Left lung (tissue), 14 donors: ENCODE measurements around the gene IL17RD. TPM values are rescaled to one million over a fixed set of nuclear protein-coding genes. Genes with fewer than 3 reads are reported as not detected.

Source experiments
- ATAC-seq: fragments of 200-7000 bp; cut with Tn5 transposase; one replicate; pipeline ENCODE4 v1.9.1; 2020; ENCODE audit warnings: moderate library complexity
- DNase-seq, 4 donors: peaks; one replicate each; pipeline ENCODE4 v3.0.0-alpha.2; 2013 to 2020
- H3K27ac ChIP-seq, 2 donors: fragments of 200-600 bp; sonication (generic) in 1 of 2; one replicate each; pipeline versions ENCODE4 v1.5.0 to v1.8.0; 2020 to 2021
- H3K27me3 ChIP-seq, 2 donors: fragments of 200-600 bp; sonication (generic) in 1 of 2; one replicate each; pipeline versions ENCODE4 v1.5.0 to v1.8.0; 2020 to 2021
- H3K36me3 ChIP-seq, 2 donors: fragments of 200-600 bp; sonication (generic) in 1 of 2; one replicate each; pipeline versions ENCODE4 v1.5.0 to v1.8.0; 2020 to 2021
- H3K4me1 ChIP-seq, 2 donors: fragments of 200-600 bp; one replicate each; pipeline ENCODE4 v1.8.0; 2021
- H3K4me3 ChIP-seq, 2 donors: fragments of 200-600 bp; sonication (generic) in 1 of 2; one replicate each; pipeline versions ENCODE4 v1.5.0 to v1.8.0; 2020 to 2021; ENCODE audit warnings: mild to moderate bottlenecking in 1 of 2
- H3K9me3 ChIP-seq, 2 donors: fragments of 200-600 bp; sonication (generic) in 1 of 2; one replicate each; pipeline versions ENCODE4 v1.5.0 to v1.8.0; 2020 to 2021
- intact Hi-C, 2 donors: fragments of 100-400 bp; cut with DNase I; formaldehyde crosslinking; loops; one replicate each; pipeline versions ENCODE4 v1.11.2 to v1.14.2; 2022
- long read RNA-seq, 12 donors: library from polyadenylated mRNA in 2 of 12; unstranded in 2 of 12; transcript quantifications; one replicate each; pipeline ENCODE4 v2.0.0 and lab custom pipeline, GENCODE V29; 2019 to 2026
- polyA plus RNA-seq, 6 donors: library from polyadenylated mRNA; unstranded; fragments of 120-200 nt; gene quantifications; one replicate each; pipeline ENCODE4 v1.2.1, GENCODE V29; 2013; ENCODE audit not compliant: insufficient read length in 6 of 6
- total RNA-seq, 2 donors: library from RNA; stranded (reverse); fragmentation: NEBNext Ultra II Directional; extraction: Animal tissue kit (Norgen Biotek cat#: 25700); gene quantifications; one replicate each; pipeline ENCODE4 v1.2.1, GENCODE V29; 2021
- TF ChIP-seq, protein P1 (sequence below), 2 donors: fragments of 200-600 bp; sonication (generic) in 1 of 2; IDR thresholded peaks; one replicate each; pipeline versions ENCODE4 v1.5.0 to v1.8.0; 2021; ENCODE audit warnings: antibody characterized with exemption in 2 of 2
- donor health status: DM: no; HTN: yes; CAD: no.
- donor health status: DM: no; HTN: no; CAD: no.

Gene IL17RD
- 1 to 10 TPM; 1.1 to 2.4 TPM for total RNA-seq
- 10 to 100 TPM; 10.3 to 14.3 (median 11.9) TPM for polyA plus RNA-seq
- long read RNA-seq, donor 1, full-length matches to known transcripts, result 2 of 2 reads
- long read RNA-seq, donor 1, partial matches to known transcripts, result 0 of 2 reads
- long read RNA-seq, donor 1, other reads (novel, unspliced or antisense), result 0 of 2 reads
- long read RNA-seq, donor 2, full-length matches to known transcripts, result 1 of 6 reads
- long read RNA-seq, donor 2, partial matches to known transcripts, result 5 of 6 reads
- long read RNA-seq, donor 2, other reads (novel, unspliced or antisense), result 0 of 6 reads
- long read RNA-seq, donor 3, result 0 reads
- long read RNA-seq, donor 4, result 0 reads
- long read RNA-seq, donor 5, result 0 reads
- long read RNA-seq, donor 6, full-length matches to known transcripts, result 1 of 1 reads
- long read RNA-seq, donor 6, partial matches to known transcripts, result 0 of 1 reads
- long read RNA-seq, donor 6, other reads (novel, unspliced or antisense), result 0 of 1 reads
- long read RNA-seq, donor 7, result 0 reads
- long read RNA-seq, donor 8, full-length matches to known transcripts, result 2 of 2 reads
- long read RNA-seq, donor 8, partial matches to known transcripts, result 0 of 2 reads
- long read RNA-seq, donor 8, other reads (novel, unspliced or antisense), result 0 of 2 reads
- long read RNA-seq, donor 9, result 0 reads
- long read RNA-seq, donor 10, result 0 reads
- long read RNA-seq, donor 11, full-length matches to known transcripts, result 4 of 9 reads
- long read RNA-seq, donor 11, partial matches to known transcripts, result 5 of 9 reads
- long read RNA-seq, donor 11, other reads (novel, unspliced or antisense), result 0 of 9 reads
- long read RNA-seq, donor 12, full-length matches to known transcripts, result 2 of 2 reads
- long read RNA-seq, donor 12, partial matches to known transcripts, result 0 of 2 reads
- long read RNA-seq, donor 12, other reads (novel, unspliced or antisense), result 0 of 2 reads

DNA sequence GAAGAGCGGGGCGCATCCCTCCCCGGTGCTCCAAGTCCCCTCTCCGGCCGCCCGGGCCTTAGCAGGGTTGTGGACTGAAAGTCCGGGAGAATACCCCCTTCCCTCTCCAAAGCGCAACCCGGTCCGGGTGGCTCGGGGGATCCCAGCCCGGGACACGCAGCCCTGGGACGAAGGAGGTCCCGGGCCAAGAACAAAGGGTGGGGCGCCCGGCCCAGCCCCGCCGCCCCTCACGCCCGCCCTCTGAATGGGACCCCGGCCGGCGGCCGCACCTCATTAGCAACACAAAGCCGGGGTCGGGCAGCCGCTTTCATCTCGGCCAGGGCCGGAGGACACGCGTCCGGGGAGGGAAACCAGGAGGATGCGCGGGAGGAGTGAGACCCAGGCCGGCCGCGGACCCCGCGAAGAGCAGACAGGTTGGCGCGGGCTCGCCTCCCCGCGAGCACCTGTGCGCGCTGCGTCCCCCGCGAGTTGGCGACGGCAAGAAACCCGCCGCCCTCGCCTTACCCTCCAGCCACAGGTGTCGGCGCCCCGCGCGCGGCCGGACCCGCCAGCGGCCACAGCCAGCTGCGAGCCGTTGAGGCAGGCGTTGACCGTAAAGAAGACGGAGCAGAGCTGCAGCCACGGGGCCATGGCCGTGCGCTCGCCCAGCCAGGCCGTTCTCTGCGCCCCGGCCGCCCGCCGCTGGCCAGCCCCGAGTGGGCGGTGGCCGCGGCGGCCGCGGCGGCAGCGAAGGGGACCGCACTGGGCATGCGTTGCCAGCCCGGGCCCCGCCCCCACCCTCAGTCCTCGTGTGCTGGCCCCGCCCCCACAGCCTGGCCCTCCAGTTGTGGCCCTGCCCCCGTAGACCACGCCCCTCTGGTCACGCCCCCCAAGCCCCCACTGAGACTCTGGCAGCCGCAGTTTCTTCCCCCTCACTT, at the start of gene IL17RD:
TSS of gene IL17RD (minus strand) at position 697 of the 917 bp plus-strand sequence. CDS start at position 630, 67 bp downstream.
- ATAC-seq (peak; percentile 91), DNase-seq (peak; percentile 65 to 93 (median 79))
- peaks cover 0 to 17% of the 10 kb centered on the region in 2 donors for H3K4me1 ChIP-seq
- no peaks in the 10 kb centered on the region for H3K9me3 ChIP-seq
- H3K27me3 ChIP-seq, result peaks cover 0 to 97% of the 10 kb centered on the region in 2 donors
- H3K4me3 ChIP-seq, result peak within 1 kb of the TSS; percentile 75 to 81
- no peaks in the 10 kb centered on the region for H3K36me3 ChIP-seq
- no peak within 1 kb of the TSS for H3K27ac ChIP-seq
- TF ChIP-seq, protein P1, sequence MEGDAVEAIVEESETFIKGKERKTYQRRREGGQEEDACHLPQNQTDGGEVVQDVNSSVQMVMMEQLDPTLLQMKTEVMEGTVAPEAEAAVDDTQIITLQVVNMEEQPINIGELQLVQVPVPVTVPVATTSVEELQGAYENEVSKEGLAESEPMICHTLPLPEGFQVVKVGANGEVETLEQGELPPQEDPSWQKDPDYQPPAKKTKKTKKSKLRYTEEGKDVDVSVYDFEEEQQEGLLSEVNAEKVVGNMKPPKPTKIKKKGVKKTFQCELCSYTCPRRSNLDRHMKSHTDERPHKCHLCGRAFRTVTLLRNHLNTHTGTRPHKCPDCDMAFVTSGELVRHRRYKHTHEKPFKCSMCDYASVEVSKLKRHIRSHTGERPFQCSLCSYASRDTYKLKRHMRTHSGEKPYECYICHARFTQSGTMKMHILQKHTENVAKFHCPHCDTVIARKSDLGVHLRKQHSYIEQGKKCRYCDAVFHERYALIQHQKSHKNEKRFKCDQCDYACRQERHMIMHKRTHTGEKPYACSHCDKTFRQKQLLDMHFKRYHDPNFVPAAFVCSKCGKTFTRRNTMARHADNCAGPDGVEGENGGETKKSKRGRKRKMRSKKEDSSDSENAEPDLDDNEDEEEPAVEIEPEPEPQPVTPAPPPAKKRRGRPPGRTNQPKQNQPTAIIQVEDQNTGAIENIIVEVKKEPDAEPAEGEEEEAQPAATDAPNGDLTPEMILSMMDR (IDR thresholded peaks at IDR 0.05), result no peak
- intact Hi-C loops, result no loop called here

DNA sequence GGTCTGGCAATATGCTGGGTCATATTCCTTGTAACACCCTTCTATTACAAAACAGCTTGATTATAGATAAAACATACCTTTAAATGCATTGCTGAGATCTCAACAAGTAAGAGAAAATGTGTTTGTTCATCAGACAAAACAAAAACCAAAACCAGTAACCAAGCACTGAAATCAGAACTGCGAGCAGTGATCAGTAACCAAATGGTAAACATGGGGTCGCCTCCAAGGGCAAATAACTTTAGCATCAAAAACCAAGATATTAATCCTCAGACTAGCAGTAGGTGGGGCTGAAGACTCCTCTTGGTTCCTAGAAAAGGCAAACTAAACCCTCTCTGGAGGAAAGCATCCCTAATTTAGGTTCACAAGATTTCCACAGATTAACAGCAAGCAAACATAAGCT, 41.3 kb upstream of the IL17RD start:
- ATAC-seq (no peak), DNase-seq (no peak)
- Histone ChIP-seq H3K27ac (no peak overlapping the region), H3K9me3 (no peaks in the 10 kb centered on the region), H3K4me3 (no peak overlapping the region), H3K27me3 (no peaks in the 10 kb centered on the region), H3K4me1 (no peaks in the 10 kb centered on the region), H3K36me3 (no peaks in the 10 kb centered on the region)
- TF ChIP-seq, protein P1 (IDR thresholded peaks at IDR 0.05), result no peak
- intact Hi-C loops, result no loop called here

- ATAC-seq, result no peak
- intact Hi-C loops, result no loop called here
Measured at GRCh38 chr3:57199895-57200297, 34.7 kb upstream of the IL17RD start, which contains the start of gene HESX1. Gene HESX1 (minus strand): TSS chr3:57199978. CDS start chr3:57199918, 60 bp downstream.

DNA sequence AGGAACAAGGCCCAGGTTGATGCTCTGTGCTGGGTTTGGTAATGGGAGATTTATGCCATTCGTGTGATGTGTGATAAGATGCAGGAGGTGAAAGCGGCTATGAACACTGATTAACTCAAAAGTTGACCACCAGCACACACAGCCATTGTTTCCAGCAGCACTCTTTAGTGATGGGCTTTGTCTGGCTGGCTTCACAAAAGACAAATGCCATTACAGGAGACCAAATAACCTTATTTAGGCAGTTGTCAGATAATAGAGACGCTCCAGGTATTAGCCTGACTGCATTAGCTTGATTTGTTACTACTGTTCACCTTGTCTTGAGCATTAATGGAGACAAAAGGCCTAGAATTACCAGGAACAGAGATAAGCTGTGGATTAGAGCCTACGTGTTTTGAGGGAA, 29.5 kb upstream of the IL17RD start:
- Histone ChIP-seq H3K4me3 (no peak overlapping the region), H3K4me1 (no peaks in the 10 kb centered on the region), H3K36me3 (no peaks in the 10 kb centered on the region), H3K27ac (no peak overlapping the region), H3K27me3 (peaks cover 0 to 3% of the 10 kb centered on the region in 2 donors), H3K9me3 (no peaks in the 10 kb centered on the region)
- no peak for ATAC-seq
- TF ChIP-seq, protein P1 (IDR thresholded peaks at IDR 0.05), result no peak
- no peak for DNase-seq
- intact Hi-C loops, result no loop called here

More at GRCh38 chr3:57199895-57200297, 34.7 kb upstream of the IL17RD start, which contains the start of gene HESX1:
- Histone ChIP-seq H3K4me1 (no peaks in the 10 kb centered on the region), H3K9me3 (no peaks in the 10 kb centered on the region), H3K36me3 (no peaks in the 10 kb centered on the region), H3K27me3 (peaks cover 0 to 3% of the 10 kb centered on the region in 2 donors), H3K27ac (no peak within 1 kb of the TSS), H3K4me3 (no peak within 1 kb of the TSS)
- TF ChIP-seq, protein P1 (IDR thresholded peaks at IDR 0.05), result no peak
- no peak for DNase-seq
